Testis (tissue), 2 donors: ENCODE measurements around the gene BAIAP2L1.

ENCODE experiments used
- POLR2A ChIP-seq: fragments of 450-650 bp; IDR thresholded peaks from one replicate; pipeline ENCODE4 v1.6.1; 2017; ENCODE audit warnings: antibody characterized with exemption, mild to moderate bottlenecking, moderate library complexity
- TF ChIP-seq, protein P1 (sequence below), 3 experiments: fragments of 450-650 bp in 2 of 3; fragments of 200-600 bp in 1 of 3; sonication (generic) in 1 of 3; IDR thresholded peaks; one replicate each; pipeline ENCODE4 v1.5.1; 2016 to 2019; ENCODE audit warnings: antibody characterized with exemption in 3 of 3, mild to moderate bottlenecking in 2 of 3, moderate library complexity in 1 of 3

DNA sequence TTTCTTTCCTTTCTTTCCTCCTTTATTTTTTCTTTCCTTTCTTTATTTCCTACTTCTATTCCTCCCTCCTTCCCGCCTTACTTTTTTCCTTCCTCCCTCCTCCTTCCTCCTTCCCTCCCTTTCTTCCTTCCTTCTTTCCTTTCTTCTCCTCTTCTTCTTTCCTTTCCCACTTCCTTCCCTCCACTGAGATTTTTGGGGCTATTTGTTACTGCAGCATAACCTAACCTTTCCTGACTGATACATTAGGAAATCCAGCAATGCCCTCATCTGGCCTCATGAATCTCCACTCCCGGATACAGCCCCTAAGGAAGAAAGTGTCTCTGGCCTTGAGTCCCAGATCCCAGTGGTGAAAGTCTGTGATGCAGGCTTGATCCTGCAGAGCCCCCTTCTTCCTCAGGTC is 38.6 kb upstream of the BAIAP2L1 start:
- TF ChIP-seq, protein P1, sequence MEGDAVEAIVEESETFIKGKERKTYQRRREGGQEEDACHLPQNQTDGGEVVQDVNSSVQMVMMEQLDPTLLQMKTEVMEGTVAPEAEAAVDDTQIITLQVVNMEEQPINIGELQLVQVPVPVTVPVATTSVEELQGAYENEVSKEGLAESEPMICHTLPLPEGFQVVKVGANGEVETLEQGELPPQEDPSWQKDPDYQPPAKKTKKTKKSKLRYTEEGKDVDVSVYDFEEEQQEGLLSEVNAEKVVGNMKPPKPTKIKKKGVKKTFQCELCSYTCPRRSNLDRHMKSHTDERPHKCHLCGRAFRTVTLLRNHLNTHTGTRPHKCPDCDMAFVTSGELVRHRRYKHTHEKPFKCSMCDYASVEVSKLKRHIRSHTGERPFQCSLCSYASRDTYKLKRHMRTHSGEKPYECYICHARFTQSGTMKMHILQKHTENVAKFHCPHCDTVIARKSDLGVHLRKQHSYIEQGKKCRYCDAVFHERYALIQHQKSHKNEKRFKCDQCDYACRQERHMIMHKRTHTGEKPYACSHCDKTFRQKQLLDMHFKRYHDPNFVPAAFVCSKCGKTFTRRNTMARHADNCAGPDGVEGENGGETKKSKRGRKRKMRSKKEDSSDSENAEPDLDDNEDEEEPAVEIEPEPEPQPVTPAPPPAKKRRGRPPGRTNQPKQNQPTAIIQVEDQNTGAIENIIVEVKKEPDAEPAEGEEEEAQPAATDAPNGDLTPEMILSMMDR (IDR thresholded peaks at IDR 0.05) = no peak
- TF ChIP-seq POLR2A = no peak
